ENCODE measurements around the gene KCND1. TPM values are rescaled to one million over a fixed set of nuclear protein-coding genes. Genes with fewer than 3 reads are reported as not detected.
A peak's percentile ranks its signal among the peaks of the same experiment; 100 is the strongest.

The KCND1 gene
- total RNA-seq, 3 donors from 2014 or later: 0.87 to 1.6 (median 0.93) TPM

- H3K36me3 ChIP-seq (ENCODE audit: low read depth): no peaks in the 10 kb centered on the region
- no peak for DNase-seq
- TF ChIP-seq CTCF (IDR thresholded peaks at IDR 0.05): no peak
- no peak overlapping the region for H3K4me3 ChIP-seq
- ATAC-seq: no peak
- no peaks in the 10 kb centered on the region for H3K9me3 ChIP-seq
- intact Hi-C loops (cut with DNase I, micrococcal nuclease): no loop called here
- no peaks in the 10 kb centered on the region for H3K4me1 ChIP-seq (ENCODE audit: low read depth)
These were observed 10.0 kb downstream of the KCND1 start for GRCh38 chrX:48961585-48962091.

GRCh38 chrX:48960291-48960690 lies 11.4 kb downstream of the KCND1 start:
- no peaks in the 10 kb centered on the region for H3K4me1 ChIP-seq (ENCODE audit: low read depth)
- intact Hi-C loops (cut with DNase I, micrococcal nuclease): no loop called here
- DNase-seq (no peak), ATAC-seq (no peak)
- H3K36me3 ChIP-seq (ENCODE audit: low read depth): no peaks in the 10 kb centered on the region
- TF ChIP-seq CTCF (IDR thresholded peaks at IDR 0.05): no peak
- H3K9me3 ChIP-seq: no peaks in the 10 kb centered on the region
- no peak overlapping the region for H3K4me3 ChIP-seq

GRCh38 chrX:48958635-48959094 lies 13.0 kb downstream of the KCND1 start:
- no peak for TF ChIP-seq CTCF (IDR thresholded peaks at IDR 0.05)
- DNase-seq (peak in 2 of 3 donors; percentile 48 to 65), ATAC-seq (peak; percentile 4)
- Histone ChIP-seq H3K4me3 (peak overlapping the region; percentile 11), H3K36me3 (ENCODE audit: low read depth) (no peaks in the 10 kb centered on the region), H3K4me1 (ENCODE audit: low read depth) (peaks cover 2% of the 10 kb centered on the region), H3K9me3 (no peaks in the 10 kb centered on the region)
- intact Hi-C loops (cut with DNase I, micrococcal nuclease): no loop called here

- H3K9me3 ChIP-seq: no peaks in the 10 kb centered on the region
- intact Hi-C loops (cut with DNase I, micrococcal nuclease): no loop called here
- peaks cover 3% of the 10 kb centered on the region for H3K4me1 ChIP-seq (ENCODE audit: low read depth)
- no peak for TF ChIP-seq CTCF (IDR thresholded peaks at IDR 0.05)
- ATAC-seq: peak; percentile 90
- H3K4me3 ChIP-seq: peak overlapping the region; percentile 48
- peak; percentile 93 to 98 (median 93) for DNase-seq
- H3K36me3 ChIP-seq (ENCODE audit: low read depth): no peaks in the 10 kb centered on the region
These were observed 13.6 kb downstream of the KCND1 start for GRCh38 chrX:48957827-48958634.

DNA sequence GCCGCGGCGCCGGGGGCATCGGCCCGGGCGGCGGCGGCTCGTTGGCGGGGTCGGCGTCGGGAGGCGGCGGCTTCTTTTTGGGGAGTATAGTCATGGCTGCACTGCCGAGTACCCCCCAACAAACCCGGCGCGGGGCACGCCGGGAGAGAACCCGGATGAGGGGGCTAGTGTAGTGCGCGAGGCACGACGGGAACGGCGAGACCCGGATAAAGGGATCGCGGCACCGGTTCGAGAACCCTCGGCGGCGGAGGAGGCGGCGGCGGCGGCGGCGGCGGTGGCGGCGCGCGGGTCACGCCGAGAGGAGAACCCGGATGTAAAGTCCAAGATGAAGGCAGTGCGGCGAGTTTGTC lies 14.2 kb downstream of the KCND1 start, which contains the start of gene OTUD5:
TSS of gene OTUD5 (minus strand) at position 131 of the 350 bp plus-strand sequence. CDS start at position 94, 37 bp downstream.
- intact Hi-C loops (cut with DNase I, micrococcal nuclease): no loop called here
- peak in 1 of 3 donors; percentile 84 for DNase-seq
- no peaks in the 10 kb centered on the region for H3K36me3 ChIP-seq (ENCODE audit: low read depth)
- no peaks in the 10 kb centered on the region for H3K9me3 ChIP-seq
- peak; percentile 5 for ATAC-seq
- peaks cover 7% of the 10 kb centered on the region for H3K4me1 ChIP-seq (ENCODE audit: low read depth)
- H3K4me3 ChIP-seq: peak within 1 kb of the TSS; percentile 48
- no peak for TF ChIP-seq CTCF (IDR thresholded peaks at IDR 0.05)
